Activated naive CD4-positive, alpha-beta T cell treated with anti-CD3 and anti-CD28 coated beads, Interleukin-2, amount 50 U/mL, for 16 hours (primary cell): ENCODE results near the gene STXBP1.
A peak's percentile ranks its signal among the peaks of the same experiment; 100 is the strongest.
"Not testable (repeated sequence)": the region's sequence is repeated elsewhere in the genome, so short reads cannot be mapped to it uniquely, and the experiment has no call there.

Source experiments
- DNase-seq: peaks from one replicate; pipeline ENCODE4 v3.0.0-alpha.2; 2020

Gene STXBP1

GRCh38 chr9:127611899-127612790, at the start of gene STXBP1:
STXBP1 (plus strand) TSS chr9:127612277; CDS start chr9:127612404, 127 bp downstream.
- peak; percentile 89 for DNase-seq

GRCh38 chr9:127562279-127562796, 49.7 kb upstream of the STXBP1 start:
- DNase-seq, result no peak

DNA sequence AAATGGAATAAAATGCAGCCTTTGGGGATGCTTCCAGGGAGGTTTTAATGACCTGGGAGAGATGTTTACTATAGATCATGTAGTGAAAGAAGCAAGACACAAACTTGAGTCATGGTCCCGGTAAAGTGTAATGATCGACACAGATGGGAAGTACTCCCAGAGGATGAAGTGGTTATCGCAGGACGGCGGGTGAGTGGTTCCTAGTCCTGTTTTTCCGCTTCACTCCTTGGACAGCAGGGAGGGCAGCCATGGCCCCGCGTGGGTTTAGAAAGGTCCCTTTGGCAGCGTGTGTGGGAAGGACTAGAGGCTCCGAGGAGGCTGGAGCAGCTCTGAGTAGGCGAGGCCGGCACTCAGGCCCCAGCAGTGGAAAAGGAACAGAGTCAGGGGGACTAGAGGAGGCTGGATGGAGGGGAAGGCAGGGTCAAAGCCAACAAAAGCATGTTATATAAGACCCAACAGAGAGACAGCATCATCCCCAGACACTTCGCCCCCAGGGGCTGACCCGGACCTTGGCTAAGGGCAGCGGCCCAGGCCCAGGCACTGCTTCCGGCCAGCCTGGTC, 49.2 kb upstream of the STXBP1 start:
- DNase-seq, result no peak

DNA sequence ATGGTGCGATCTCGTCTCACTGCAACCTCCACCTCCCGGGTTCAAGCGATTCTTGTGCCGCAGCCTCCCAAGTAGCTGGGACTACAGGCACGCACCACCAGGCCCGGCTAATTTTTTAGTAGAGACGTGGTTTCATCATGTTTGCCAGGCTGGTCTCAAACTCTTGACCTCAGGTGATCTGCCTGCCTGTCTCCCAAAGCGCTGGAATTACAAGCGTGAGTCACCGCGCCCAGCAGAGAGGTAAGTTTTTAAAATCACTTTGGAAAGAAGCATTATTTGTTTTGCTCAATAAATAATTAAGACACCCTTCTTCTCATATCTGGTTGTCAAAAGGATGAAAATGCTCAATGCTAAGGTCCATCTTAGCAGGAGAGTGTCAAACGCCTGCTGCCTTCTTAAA, 48.5 kb upstream of the STXBP1 start:
- no peak for DNase-seq

GRCh38 chr9:127565231-127565630, 46.8 kb upstream of the STXBP1 start:
- DNase-seq, result no peak

DNA sequence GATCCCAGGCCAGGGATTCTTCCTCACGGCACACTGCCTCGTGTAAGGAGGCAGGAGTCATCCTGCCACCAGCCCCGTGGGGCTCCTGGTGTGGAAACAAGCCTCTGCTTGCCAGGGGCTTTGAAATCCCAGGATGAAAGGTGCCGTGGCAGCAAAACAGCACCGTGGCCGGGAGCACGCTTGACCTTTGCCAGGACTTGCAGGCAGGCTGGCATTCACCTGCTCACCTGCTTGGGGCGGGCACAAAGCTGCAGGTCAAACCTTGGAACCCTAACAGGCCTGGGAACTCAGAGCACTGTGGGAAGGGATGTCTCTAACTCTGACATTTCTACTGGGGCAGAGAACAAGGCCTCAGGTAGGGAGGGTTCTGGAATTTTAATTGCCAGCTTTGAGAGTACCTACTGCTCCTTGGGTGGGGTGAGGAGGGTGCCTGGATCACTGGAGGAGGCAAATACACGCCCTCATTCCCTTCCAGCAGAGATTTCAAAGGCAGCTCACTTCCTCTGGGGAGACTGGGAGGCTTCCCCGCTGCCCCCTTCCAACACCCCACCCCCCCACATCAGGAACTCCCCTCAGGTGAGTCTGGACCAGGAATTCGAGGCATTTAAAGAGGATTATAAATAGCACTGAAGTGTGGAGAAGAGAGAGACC, 45.6 kb upstream of the STXBP1 start:
- no peak for DNase-seq

DNA sequence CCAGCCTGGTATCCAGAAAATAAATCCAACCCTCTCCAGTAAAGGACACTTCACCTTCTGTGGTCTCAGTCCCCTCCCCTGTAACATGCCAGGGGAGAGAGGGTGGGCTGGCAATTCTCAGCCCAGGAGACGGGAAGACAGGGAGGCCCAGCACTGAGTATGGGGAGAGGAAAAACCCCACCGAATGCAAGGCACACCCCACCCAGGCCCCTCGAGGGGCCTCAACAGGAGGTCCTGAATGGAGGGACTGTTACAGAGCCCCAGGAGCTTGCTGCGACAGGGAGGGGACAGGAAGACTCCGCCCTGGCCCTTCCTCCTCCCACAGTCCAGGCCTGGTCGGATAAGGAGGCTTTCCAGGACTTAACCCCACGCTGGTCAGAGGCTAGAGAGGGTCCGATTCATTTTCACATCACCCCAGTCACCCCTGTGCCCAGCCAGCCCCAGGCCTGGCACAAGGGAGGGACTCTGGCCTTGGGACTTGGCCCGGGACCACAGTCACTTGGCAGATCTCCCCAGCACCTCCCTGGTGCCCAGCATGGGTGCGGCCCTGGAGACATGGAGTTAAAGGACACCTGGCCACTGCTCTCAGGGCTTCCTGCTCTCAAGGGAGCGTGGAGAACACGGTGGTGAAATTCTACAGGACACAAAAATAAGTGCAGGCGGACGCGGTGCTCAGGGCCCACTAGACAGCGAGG, 44.9 kb upstream of the STXBP1 start:
- no peak for DNase-seq

DNA sequence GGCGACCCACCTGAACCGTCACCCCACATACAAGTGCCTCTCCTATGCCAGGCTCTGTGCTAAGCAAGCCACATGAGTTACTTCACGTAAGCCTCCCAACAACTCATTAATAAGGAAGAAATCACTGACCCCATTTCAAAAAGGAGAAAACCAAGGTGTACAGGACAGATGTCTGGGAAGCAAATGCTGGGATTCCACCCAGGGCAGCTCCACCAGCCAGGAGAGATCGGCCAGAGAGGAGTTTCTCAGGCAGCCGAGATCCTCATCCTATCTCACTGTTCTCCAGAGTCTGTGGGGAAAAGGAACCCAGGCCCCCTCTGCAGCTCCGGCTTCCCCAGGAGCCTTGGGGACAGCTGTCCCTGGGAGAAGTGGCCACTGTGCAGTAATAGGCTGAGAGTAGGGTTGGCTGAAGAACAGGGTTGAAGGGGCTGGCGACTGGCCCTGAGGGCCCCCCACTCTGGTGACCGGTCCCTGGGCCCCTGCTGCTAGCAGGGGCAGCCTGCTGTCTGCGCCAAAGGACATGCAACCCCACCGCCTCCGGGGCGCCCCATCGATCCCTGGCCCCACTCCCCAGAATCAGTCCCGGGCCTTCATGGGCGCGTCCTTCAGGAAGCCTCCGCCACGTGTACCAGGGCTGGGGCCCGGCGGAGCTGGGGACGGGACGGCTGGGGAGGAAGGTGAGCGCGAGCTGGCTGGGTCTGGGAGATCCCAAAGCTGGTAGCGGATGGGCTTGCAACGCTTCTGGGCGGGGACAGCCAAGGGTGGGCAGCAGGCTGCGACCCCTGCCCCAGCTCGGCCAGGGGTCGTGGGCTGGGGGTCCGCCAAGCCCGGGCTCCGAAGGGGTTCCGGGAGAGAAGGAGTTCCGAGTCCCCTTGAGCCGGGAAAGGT, 44.1 kb upstream of the STXBP1 start:
- DNase-seq, result no peak

DNA sequence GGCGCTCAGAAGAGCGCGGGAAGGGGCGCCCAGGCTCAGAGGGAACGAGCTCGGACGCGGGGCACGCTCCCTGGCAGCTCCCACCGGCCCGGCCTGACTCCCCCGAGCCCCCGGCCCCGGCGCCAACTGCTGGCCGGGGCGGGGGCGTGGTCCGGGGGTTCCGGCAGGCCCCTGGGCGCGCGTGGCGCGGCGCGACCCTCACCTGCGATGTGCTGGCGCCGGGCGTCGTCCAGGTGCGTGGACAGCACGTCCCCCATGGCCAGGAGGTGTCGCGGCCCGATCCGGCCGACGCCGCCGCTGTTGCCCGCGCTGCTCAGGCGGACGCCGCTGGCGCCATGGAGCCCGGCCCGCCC, 43.5 kb upstream of the STXBP1 start:
- DNase-seq, result no peak

- DNase-seq, result peak; percentile 71
Measured at GRCh38 chr9:127568971-127569885, 42.8 kb upstream of the STXBP1 start.

GRCh38 chr9:127569886-127570401, 42.1 kb upstream of the STXBP1 start:
- DNase-seq, result no peak

DNA sequence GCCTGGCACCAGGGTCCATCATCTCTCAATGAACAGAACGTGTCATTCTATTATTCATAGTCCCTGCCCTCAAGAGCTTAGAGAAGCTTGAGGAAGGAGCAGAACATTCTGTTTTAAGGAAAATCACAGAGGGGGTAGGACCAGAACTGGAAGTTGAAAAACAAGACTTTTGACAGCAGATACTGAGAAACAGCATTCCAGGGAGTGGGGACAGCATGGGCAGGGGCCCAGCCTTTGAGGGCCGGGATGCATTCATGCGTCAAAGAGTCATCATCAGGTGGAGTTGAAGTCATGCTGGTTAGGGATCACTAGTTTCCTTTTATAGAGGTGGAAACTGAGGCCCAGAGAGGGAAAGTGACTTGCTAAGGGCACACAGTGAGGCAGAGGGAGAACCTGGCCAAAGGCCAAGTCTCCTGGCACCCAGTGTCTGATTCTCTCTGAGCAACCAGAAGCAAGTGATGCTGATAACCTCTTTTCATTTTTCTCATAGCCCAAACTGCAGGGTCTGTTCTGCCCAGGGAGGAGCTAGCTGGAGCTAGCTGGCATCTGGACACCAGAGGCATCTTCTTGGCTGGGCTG, 41.5 kb upstream of the STXBP1 start:
- DNase-seq, result no peak

DNA sequence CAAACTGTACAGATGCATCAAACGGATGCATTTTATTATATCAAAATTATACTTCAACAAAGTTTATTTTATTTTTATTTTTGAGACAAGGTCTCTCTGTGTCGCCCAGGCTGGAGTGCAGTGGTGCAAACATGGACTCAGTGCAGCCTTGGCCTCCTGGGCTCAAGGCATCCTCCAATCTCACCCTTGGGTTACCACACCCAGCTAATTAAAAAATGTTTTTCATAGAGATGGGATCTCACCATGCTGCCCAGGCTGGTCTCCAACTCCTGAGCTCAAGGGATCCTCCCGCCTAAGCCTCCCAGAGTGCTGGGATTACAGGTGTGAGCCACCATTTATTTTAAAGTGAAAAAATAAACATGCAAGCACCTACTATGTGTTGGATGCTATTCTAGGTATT, 40.1 kb upstream of the STXBP1 start:
- no peak for DNase-seq

DNA sequence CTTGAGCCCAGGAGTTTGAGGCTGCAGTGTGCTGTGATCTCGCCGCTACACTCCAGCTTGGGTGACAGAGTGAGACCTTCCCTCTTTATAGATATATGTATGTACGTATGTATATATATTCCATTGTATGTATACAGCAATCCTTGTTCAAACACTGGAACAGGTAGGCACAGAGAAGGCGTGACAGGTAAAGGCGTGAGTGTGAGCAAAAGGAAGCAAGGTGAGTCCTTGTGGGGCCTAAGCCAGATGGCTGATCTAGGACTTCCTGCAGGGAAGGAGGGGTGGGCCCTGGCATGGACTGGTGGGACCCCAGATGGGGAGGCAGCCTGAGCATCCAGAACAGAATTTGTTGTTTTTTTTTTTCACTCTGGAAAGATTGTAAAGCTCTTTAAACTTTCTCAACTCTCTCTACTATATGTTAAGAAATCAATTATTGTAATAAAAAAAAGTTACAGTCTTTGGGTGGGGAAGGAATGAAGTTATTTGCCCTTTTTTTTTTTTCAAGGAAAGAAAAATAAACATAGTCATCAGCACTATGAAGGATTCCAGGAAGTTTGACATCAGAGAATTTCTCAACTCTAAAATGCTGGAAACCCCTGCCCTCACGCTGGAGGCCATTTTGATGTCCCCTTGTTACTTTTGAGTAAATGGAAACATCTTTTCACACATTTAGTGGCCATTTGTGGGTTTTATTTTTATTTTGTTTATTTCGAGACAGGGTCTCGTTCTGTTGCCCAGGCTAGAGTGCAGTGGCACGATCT, 38.9 kb upstream of the STXBP1 start:
- DNase-seq, result no peak

DNA sequence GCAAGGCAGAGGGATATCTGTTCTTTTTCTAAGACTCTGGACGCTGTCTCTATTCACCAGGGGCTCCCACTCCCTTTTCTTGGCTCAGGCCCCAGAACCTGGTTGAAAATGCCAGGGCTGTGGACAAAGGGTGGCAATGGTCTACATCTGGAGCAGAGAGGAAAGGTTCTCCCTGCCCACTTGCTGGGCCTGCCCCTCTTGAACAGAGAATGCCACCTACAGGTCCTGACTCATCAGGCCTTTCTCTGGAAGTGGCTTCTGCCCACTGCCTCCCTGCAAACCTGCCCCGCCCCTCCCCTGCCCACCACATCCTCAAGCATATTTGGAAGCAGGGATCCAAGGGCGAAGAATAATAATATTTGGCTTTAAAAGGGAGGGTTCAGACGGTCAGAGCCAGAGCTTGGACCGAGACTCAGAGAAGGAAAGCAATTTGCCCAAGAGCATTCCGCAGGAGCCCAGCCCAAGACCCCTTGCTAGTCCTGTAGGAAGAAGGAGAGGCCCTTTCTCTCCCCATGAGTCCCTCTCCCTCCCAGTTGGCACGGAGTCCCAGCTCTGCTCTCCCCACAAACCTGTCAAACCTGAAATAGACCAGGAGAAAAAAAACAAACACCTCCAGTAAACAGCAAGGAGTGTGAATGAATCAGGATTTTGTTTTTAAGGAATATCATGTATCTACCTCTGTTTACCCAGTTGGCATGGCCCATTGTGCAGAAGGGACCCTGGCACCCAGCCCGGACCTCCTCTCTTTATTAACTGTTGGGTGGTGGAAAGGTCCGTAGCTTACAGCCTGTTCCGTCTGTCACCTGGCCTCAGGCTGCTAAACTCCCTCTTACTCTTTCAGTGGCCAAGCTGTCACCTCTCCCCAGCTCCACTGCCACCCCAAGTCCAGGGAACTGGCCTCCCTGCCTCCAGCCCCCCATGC, 37.7 kb upstream of the STXBP1 start:
- DNase-seq, result no peak

GRCh38 chr9:127575875-127576778, 36.0 kb upstream of the STXBP1 start:
- DNase-seq, result no peak

DNA sequence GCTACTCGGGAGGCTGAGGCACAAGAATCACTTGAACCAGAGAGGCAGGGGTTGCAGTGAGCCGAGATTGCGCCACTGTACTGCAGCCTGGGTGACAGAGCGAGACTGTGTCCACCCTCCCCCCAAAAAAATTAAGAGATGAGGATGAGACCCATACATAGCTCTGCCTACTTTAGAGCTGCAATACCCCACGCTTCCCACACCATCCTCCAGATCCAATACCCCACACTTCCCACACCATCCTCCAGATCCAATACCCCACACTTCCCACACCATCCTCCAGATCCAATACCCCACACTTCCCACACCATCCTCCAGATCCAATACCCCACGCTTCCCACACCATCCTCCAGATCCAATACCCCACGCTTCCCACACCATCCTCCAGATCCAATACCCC, 34.9 kb upstream of the STXBP1 start:
- DNase-seq, result not testable (repeated sequence)

GRCh38 chr9:127578627-127578951, 33.5 kb upstream of the STXBP1 start:
- no peak for DNase-seq
